ENCODE measurements around the gene DNAI4. TPM values are rescaled to one million over a fixed set of nuclear protein-coding genes. Genes with fewer than 3 reads are reported as not detected.

Gene DNAI4
- polyA plus RNA-seq, 3 donors = 0.09 TPM; not detected in 2

DNA sequence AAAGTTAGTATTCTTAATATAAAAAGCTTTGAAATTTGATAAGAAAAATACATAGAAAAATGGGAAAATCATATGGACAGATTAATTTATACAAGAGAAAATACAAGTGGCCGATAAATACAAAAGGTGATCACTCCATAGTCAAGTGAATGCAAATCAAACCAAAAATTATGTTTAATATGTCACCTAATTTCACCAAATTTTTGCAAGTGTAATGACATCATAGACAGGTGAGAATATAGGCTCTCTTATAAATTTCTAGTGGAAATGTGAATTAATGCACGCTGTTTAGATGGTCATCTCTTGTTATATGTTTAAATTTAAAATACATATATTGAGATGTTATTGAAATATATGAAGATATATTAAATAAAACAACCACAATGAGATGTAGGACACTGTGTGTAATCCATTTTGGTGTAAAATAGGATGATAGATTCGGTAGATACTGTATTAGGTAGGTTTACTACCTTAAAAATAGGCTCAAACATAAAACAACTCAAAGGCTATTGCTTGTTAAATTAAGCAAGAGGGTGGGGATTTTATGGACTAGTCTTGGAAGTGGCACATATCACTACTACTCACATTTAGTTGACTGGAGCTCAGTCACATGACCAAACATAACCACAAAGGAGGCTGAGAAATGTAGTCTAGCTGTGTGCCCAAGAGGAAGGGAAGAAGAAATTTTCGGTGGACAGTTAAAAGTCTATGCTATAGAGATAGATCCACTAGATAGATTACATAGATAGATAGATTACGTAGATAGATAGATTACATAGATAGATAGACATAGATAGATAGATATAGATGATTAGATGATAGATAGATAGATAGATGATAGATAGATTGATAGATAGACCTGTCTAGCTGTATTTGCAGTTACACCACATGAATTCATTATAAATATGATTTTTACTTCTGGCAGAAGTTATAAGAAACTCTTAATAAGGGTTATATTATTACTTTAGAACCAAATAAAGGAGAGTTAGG lies 132.7 kb downstream of the DNAI4 start:
- WGBS (ENCODE audit: insufficient coverage) = no CpG with 5 or more reads among the region's 5 CpGs
- no peaks in the 10 kb centered on the region for H3K4me1 ChIP-seq (ENCODE audit: control insufficient read depth in 1 of 2, insufficient read depth in 2 of 2, low read length in 2 of 2)

DNA sequence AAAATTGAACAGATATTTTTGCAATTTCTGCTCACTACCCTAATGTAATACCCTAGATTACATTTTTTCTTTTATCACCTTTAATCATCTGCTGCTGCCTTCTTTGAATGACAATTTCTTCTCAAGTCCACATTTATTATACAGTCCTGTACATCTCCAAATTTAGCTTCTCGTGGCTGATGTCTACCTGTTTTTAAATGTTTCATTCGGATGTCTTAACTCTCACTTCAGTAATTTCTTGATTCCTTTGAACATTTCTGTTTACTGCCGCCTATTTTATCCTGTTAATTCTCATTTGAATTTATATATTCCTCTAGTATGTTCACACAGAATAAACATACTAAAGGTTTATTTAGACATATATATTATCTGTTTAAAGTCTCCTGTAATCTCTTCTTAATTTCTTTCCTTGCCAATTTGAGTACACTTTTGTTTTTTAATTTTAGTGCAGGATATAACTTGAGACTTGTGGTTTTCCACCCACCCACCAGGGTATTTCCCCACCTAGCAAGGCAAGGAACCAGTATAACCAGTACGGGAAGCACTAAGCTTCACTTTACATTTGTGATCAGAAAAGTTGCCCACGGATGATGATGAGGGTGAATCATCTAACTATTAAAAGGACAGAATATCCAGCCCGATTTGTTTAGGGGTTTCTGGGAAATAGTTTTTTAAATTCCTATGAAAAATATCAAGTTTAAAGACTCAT lies 136.3 kb downstream of the DNAI4 start:
- Mint-ChIP-seq H3K36me3 (no peaks in the 10 kb centered on the region), H3K4me3 (no peak overlapping the region), H3K4me1 (no peaks in the 10 kb centered on the region), H3K27ac (no peak overlapping the region), H3K9me3 (peaks cover 0 to 2% (median 0%) of the 10 kb centered on the region in 7 donors), H3K27me3 (ENCODE audit: low read depth in 3 of 3) (no peaks in the 10 kb centered on the region)
- no peaks in the 10 kb centered on the region for H3K27me3 ChIP-seq (ENCODE audit: control insufficient read depth in 2 of 2, insufficient read depth in 2 of 2, low read length in 2 of 2)
- no peaks in the 10 kb centered on the region for H3K9me3 ChIP-seq (replicated peaks in 1 of 2; ENCODE audit: control insufficient read depth in 1 of 2, insufficient read depth in 1 of 2, low read length in 2 of 2)
- no peak overlapping the region for H2AFZ ChIP-seq (ENCODE audit: insufficient read depth, low read depth, low read length, poor library complexity, severe bottlenecking)
- no peak overlapping the region for H3K27ac ChIP-seq (ENCODE audit: low read depth in 1 of 2, low read length in 2 of 2)
- no peaks in the 10 kb centered on the region for H4K20me1 ChIP-seq (ENCODE audit: insufficient read depth, low read length)
- no peaks in the 10 kb centered on the region for H3K4me1 ChIP-seq (ENCODE audit: control insufficient read depth in 1 of 2, insufficient read depth in 2 of 2, low read length in 2 of 2)
- H3K79me2 ChIP-seq (ENCODE audit: insufficient read depth, low read length) = no peaks in the 10 kb centered on the region
- intact Hi-C loops (cut with micrococcal nuclease) = no loop called here
- no peaks in the 10 kb centered on the region for H3K36me3 ChIP-seq (replicated peaks in 1 of 2; ENCODE audit: control insufficient read depth in 1 of 2, insufficient read depth in 2 of 2, low read length in 2 of 2)
- 40% methylated on average over 1 of the region's 6 CpGs for WGBS (ENCODE audit: insufficient coverage)
- TF ChIP-seq, protein P1, sequence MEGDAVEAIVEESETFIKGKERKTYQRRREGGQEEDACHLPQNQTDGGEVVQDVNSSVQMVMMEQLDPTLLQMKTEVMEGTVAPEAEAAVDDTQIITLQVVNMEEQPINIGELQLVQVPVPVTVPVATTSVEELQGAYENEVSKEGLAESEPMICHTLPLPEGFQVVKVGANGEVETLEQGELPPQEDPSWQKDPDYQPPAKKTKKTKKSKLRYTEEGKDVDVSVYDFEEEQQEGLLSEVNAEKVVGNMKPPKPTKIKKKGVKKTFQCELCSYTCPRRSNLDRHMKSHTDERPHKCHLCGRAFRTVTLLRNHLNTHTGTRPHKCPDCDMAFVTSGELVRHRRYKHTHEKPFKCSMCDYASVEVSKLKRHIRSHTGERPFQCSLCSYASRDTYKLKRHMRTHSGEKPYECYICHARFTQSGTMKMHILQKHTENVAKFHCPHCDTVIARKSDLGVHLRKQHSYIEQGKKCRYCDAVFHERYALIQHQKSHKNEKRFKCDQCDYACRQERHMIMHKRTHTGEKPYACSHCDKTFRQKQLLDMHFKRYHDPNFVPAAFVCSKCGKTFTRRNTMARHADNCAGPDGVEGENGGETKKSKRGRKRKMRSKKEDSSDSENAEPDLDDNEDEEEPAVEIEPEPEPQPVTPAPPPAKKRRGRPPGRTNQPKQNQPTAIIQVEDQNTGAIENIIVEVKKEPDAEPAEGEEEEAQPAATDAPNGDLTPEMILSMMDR (IDR thresholded peaks at IDR 0.05) = no peak
- no peak overlapping the region for H3K9ac ChIP-seq (ENCODE audit: insufficient read depth, low read length, poor library complexity, severe bottlenecking)
- no peak overlapping the region for H3K4me2 ChIP-seq (replicated peaks; ENCODE audit: extremely low read depth, low read length, poor library complexity, severe bottlenecking)
- no peak for DNase-seq
- H3K4me3 ChIP-seq (replicated peaks in 1 of 3; ENCODE audit: low read depth in 2 of 3, low read length in 3 of 3) = no peak overlapping the region

More for the DNA sequence above, 132.7 kb downstream of the DNAI4 start:
- Mint-ChIP-seq H3K9me3 (peaks cover 0 to 1% (median 0%) of the 10 kb centered on the region in 7 donors), H3K27me3 (ENCODE audit: low read depth in 3 of 3) (no peaks in the 10 kb centered on the region), H3K27ac (no peak overlapping the region), H3K4me3 (no peak overlapping the region), H3K36me3 (no peaks in the 10 kb centered on the region), H3K4me1 (no peaks in the 10 kb centered on the region)
- DNase-seq = no peak
- no peaks in the 10 kb centered on the region for H3K27me3 ChIP-seq (ENCODE audit: control insufficient read depth in 2 of 2, insufficient read depth in 2 of 2, low read length in 2 of 2)
- no peaks in the 10 kb centered on the region for H3K79me2 ChIP-seq (ENCODE audit: insufficient read depth, low read length)
- intact Hi-C loops (cut with micrococcal nuclease) = no loop called here
- H3K36me3 ChIP-seq (replicated peaks in 1 of 2; ENCODE audit: control insufficient read depth in 1 of 2, insufficient read depth in 2 of 2, low read length in 2 of 2) = no peaks in the 10 kb centered on the region
- H3K9me3 ChIP-seq (replicated peaks in 1 of 2; ENCODE audit: control insufficient read depth in 1 of 2, insufficient read depth in 1 of 2, low read length in 2 of 2) = no peaks in the 10 kb centered on the region
- TF ChIP-seq, protein P1 (IDR thresholded peaks at IDR 0.05) = no peak
- no peaks in the 10 kb centered on the region for H4K20me1 ChIP-seq (ENCODE audit: insufficient read depth, low read length)
- H3K27ac ChIP-seq (ENCODE audit: low read depth in 1 of 2, low read length in 2 of 2) = no peak overlapping the region
- H3K4me2 ChIP-seq (replicated peaks; ENCODE audit: extremely low read depth, low read length, poor library complexity, severe bottlenecking) = no peak overlapping the region
- no peak overlapping the region for H3K9ac ChIP-seq (ENCODE audit: insufficient read depth, low read length, poor library complexity, severe bottlenecking)
- H3K4me3 ChIP-seq (replicated peaks in 1 of 3; ENCODE audit: low read depth in 2 of 3, low read length in 3 of 3) = no peak overlapping the region
- no peak overlapping the region for H2AFZ ChIP-seq (ENCODE audit: insufficient read depth, low read depth, low read length, poor library complexity, severe bottlenecking)
